WTC11 (cell line): Measurements from ENCODE around the gene APH1B. TPM values are rescaled to one million over a fixed set of nuclear protein-coding genes. Genes with fewer than 3 reads are reported as not detected.

Experiments used
- ATAC-seq: fragments of 200-7000 bp; cut with Tn5 transposase; 2 replicates; pipeline ENCODE4 v1.10.0; 2021; ENCODE audit warnings: mild to moderate bottlenecking, moderate library complexity
- CTCF ChIA-PET: fragments of 300-600 bp; sonication (Branson Sonifier 250); formaldehyde crosslinking; loops from one replicate; lab custom pipeline; 2021; ENCODE audit warnings: antibody characterized with exemption; lab: Charles Lee
- POLR2A ChIA-PET: fragments of 350-600 bp; sonication (Branson Sonifier 250); formaldehyde crosslinking; loops from one replicate; lab custom pipeline; 2021; ENCODE audit warnings: antibody characterized with exemption; lab: Charles Lee
- DNase-seq: peaks from one replicate; pipeline ENCODE4 v3.0.0; 2021; ENCODE audit warnings: low spot score
- H3K27ac Mint-ChIP-seq: 2 replicates; pipeline ENCODE4 v1.8.0; 2021; ENCODE audit warnings: mixed read lengths
- H3K27me3 Mint-ChIP-seq: 2 replicates; pipeline ENCODE4 v1.8.0; 2021; ENCODE audit warnings: low read depth, mild to moderate bottlenecking, moderate library complexity, mixed read lengths
- H3K36me3 Mint-ChIP-seq: 2 replicates; pipeline ENCODE4 v1.8.0; 2021; ENCODE audit warnings: mixed read lengths
- H3K4me1 Mint-ChIP-seq: 2 replicates; pipeline ENCODE4 v1.8.0; 2022; ENCODE audit warnings: mixed read lengths
- H3K4me3 Mint-ChIP-seq: 2 replicates; pipeline ENCODE4 v1.8.0; 2021; ENCODE audit warnings: mild to moderate bottlenecking, moderate library complexity, mixed read lengths
- H3K9me3 Mint-ChIP-seq: 2 replicates; pipeline ENCODE4 v1.8.0; 2021; ENCODE audit warnings: mixed read lengths
- ELF4 ChIP-seq: sonication (generic); formaldehyde crosslinking; IDR thresholded peaks from 2 replicates; pipeline ENCODE4 v1.8.1; 2022; ENCODE audit warnings: low read depth, mild to moderate bottlenecking, moderate library complexity, missing genetic modification reagents
- FOXK1 ChIP-seq: sonication (generic); formaldehyde crosslinking; IDR thresholded peaks from 2 replicates; pipeline ENCODE4 v1.8.0; 2022; ENCODE audit warnings: mild to moderate bottlenecking, moderate library complexity, missing genetic modification reagents
- FOXP1 ChIP-seq: sonication (generic); formaldehyde crosslinking; IDR thresholded peaks from 2 replicates; pipeline ENCODE4 v1.8.0; 2022; ENCODE audit warnings: missing genetic modification reagents, mild to moderate bottlenecking, moderate library complexity, borderline replicate concordance
- GTF2I ChIP-seq: fragments of 250-450 bp; sonication (Bioruptor Pico); conservative IDR thresholded peaks from 2 replicates; pipeline ENCODE4 v1.4.0; 2021; ENCODE audit warnings: mild to moderate bottlenecking
- JUN ChIP-seq: sonication (generic); formaldehyde crosslinking; IDR thresholded peaks from 2 replicates; pipeline ENCODE4 v1.8.0; 2023; ENCODE audit warnings: mild to moderate bottlenecking, missing genetic modification reagents
- OVOL2 ChIP-seq: fragments of 250-450 bp; sonication (Bioruptor Pico); IDR thresholded peaks from 2 replicates; pipeline ENCODE4 v1.9.0; 2021; ENCODE audit warnings: mild to moderate bottlenecking, borderline replicate concordance
- total RNA-seq: library from RNA; stranded (reverse); gene quantifications from 3 replicates; pipeline ENCODE4 v1.2.3, GENCODE V29; 2021
- TF ChIP-seq, protein P1 (sequence below): sonication (generic); formaldehyde crosslinking; IDR thresholded peaks from 2 replicates; pipeline ENCODE4 v1.8.0; 2023; ENCODE audit warnings: mild to moderate bottlenecking, missing genetic modification reagents
- TF ChIP-seq, protein P2 (sequence below): sonication (generic); formaldehyde crosslinking; IDR thresholded peaks from 2 replicates; pipeline ENCODE4 v1.8.1; 2023; ENCODE audit warnings: mild to moderate bottlenecking, missing genetic modification reagents
- TF ChIP-seq, protein P3 (sequence below): sonication (generic); formaldehyde crosslinking; IDR thresholded peaks from 2 replicates; pipeline ENCODE4 v1.8.1; 2023; ENCODE audit warnings: mild to moderate bottlenecking, missing genetic modification reagents, moderate library complexity
- TF ChIP-seq, protein P4 (sequence below): sonication (generic); formaldehyde crosslinking; conservative IDR thresholded peaks from 2 replicates; pipeline ENCODE4 v1.8.1; 2023; ENCODE audit warnings: mild to moderate bottlenecking, low read depth, missing genetic modification reagents, moderate library complexity
- TF ChIP-seq, protein P5 (sequence below): sonication (generic); formaldehyde crosslinking; IDR thresholded peaks from 2 replicates; pipeline ENCODE4 v1.8.0; 2022; ENCODE audit warnings: missing genetic modification reagents
- TF ChIP-seq, protein P6 (sequence below): fragments of 250-450 bp; sonication (Bioruptor Pico); IDR thresholded peaks from 2 replicates; pipeline ENCODE4 v1.9.0; 2021; ENCODE audit warnings: mild to moderate bottlenecking, borderline replicate concordance

The APH1B gene
- total RNA-seq, 1 experiment from 2014 or later, result 25.0 TPM

DNA sequence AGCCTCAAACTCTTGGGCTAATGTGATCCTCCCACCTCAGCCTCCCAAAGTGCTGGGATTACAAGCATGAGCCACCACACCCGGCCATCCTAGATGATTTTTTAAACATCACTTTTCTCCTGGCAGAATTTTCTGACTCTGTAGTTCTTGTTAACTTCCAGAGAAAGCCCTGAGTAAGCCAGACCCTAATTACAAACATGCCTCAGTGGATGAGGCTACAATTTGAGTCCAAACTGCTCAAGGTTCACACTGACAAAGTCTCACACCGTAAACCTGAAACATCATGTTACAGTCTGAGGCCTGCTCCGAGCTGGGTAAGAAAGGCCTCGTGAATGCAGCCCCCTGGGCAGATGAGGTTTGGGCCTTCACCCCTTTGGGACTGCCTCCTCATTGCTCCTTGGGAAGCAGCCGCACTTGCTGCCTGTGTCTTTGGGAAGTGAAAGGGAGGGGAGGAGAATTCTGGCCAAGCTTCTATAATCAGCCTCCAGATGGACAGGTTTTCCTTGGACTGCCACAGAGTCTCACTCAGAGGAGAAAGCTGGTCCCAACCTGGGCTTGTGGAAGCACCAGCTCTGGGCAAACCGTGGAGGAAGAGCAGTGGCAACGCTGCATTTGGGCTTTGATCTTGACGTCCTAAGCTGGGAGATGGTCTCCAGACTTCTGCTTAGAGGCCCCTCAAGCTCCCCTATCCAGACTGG is 58.3 kb downstream of the APH1B start:
- Mint-ChIP-seq H3K27me3 (no peaks in the 10 kb centered on the region), H3K36me3 (no peaks in the 10 kb centered on the region), H3K4me1 (peaks cover 28% of the 10 kb centered on the region), H3K9me3 (no peaks in the 10 kb centered on the region), H3K27ac (no peak overlapping the region), H3K4me3 (no peak overlapping the region)
- DNase-seq, result no peak
- ChIA-PET CTCF (no interaction called here), POLR2A (interaction anchor here (0.6 to 0.7 kb wide), 2 partner anchors 90 to 1243 kb away, joined by 3 read pairs; no protein-coding TSS in a partner anchor)
- TF ChIP-seq, protein P1, sequence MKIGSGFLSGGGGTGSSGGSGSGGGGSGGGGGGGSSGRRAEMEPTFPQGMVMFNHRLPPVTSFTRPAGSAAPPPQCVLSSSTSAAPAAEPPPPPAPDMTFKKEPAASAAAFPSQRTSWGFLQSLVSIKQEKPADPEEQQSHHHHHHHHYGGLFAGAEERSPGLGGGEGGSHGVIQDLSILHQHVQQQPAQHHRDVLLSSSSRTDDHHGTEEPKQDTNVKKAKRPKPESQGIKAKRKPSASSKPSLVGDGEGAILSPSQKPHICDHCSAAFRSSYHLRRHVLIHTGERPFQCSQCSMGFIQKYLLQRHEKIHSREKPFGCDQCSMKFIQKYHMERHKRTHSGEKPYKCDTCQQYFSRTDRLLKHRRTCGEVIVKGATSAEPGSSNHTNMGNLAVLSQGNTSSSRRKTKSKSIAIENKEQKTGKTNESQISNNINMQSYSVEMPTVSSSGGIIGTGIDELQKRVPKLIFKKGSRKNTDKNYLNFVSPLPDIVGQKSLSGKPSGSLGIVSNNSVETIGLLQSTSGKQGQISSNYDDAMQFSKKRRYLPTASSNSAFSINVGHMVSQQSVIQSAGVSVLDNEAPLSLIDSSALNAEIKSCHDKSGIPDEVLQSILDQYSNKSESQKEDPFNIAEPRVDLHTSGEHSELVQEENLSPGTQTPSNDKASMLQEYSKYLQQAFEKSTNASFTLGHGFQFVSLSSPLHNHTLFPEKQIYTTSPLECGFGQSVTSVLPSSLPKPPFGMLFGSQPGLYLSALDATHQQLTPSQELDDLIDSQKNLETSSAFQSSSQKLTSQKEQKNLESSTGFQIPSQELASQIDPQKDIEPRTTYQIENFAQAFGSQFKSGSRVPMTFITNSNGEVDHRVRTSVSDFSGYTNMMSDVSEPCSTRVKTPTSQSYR (CRISPR knock-in tag), result no peak
- TF ChIP-seq GTF2I (no peak), OVOL2 (CRISPR knock-in tag) (no peak), ELF4 (CRISPR knock-in tag) (no peak), FOXK1 (CRISPR knock-in tag) (no peak), FOXP1 (CRISPR knock-in tag) (no peak), JUN (no peak)
- TF ChIP-seq, protein P2, sequence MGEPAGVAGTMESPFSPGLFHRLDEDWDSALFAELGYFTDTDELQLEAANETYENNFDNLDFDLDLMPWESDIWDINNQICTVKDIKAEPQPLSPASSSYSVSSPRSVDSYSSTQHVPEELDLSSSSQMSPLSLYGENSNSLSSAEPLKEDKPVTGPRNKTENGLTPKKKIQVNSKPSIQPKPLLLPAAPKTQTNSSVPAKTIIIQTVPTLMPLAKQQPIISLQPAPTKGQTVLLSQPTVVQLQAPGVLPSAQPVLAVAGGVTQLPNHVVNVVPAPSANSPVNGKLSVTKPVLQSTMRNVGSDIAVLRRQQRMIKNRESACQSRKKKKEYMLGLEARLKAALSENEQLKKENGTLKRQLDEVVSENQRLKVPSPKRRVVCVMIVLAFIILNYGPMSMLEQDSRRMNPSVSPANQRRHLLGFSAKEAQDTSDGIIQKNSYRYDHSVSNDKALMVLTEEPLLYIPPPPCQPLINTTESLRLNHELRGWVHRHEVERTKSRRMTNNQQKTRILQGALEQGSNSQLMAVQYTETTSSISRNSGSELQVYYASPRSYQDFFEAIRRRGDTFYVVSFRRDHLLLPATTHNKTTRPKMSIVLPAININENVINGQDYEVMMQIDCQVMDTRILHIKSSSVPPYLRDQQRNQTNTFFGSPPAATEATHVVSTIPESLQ, result no peak
- TF ChIP-seq, protein P3, sequence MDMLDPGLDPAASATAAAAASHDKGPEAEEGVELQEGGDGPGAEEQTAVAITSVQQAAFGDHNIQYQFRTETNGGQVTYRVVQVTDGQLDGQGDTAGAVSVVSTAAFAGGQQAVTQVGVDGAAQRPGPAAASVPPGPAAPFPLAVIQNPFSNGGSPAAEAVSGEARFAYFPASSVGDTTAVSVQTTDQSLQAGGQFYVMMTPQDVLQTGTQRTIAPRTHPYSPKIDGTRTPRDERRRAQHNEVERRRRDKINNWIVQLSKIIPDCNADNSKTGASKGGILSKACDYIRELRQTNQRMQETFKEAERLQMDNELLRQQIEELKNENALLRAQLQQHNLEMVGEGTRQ (CRISPR knock-in tag), result no peak
- TF ChIP-seq, protein P4, sequence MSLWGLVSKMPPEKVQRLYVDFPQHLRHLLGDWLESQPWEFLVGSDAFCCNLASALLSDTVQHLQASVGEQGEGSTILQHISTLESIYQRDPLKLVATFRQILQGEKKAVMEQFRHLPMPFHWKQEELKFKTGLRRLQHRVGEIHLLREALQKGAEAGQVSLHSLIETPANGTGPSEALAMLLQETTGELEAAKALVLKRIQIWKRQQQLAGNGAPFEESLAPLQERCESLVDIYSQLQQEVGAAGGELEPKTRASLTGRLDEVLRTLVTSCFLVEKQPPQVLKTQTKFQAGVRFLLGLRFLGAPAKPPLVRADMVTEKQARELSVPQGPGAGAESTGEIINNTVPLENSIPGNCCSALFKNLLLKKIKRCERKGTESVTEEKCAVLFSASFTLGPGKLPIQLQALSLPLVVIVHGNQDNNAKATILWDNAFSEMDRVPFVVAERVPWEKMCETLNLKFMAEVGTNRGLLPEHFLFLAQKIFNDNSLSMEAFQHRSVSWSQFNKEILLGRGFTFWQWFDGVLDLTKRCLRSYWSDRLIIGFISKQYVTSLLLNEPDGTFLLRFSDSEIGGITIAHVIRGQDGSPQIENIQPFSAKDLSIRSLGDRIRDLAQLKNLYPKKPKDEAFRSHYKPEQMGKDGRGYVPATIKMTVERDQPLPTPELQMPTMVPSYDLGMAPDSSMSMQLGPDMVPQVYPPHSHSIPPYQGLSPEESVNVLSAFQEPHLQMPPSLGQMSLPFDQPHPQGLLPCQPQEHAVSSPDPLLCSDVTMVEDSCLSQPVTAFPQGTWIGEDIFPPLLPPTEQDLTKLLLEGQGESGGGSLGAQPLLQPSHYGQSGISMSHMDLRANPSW (CRISPR knock-in tag), result no peak
- TF ChIP-seq, protein P5, sequence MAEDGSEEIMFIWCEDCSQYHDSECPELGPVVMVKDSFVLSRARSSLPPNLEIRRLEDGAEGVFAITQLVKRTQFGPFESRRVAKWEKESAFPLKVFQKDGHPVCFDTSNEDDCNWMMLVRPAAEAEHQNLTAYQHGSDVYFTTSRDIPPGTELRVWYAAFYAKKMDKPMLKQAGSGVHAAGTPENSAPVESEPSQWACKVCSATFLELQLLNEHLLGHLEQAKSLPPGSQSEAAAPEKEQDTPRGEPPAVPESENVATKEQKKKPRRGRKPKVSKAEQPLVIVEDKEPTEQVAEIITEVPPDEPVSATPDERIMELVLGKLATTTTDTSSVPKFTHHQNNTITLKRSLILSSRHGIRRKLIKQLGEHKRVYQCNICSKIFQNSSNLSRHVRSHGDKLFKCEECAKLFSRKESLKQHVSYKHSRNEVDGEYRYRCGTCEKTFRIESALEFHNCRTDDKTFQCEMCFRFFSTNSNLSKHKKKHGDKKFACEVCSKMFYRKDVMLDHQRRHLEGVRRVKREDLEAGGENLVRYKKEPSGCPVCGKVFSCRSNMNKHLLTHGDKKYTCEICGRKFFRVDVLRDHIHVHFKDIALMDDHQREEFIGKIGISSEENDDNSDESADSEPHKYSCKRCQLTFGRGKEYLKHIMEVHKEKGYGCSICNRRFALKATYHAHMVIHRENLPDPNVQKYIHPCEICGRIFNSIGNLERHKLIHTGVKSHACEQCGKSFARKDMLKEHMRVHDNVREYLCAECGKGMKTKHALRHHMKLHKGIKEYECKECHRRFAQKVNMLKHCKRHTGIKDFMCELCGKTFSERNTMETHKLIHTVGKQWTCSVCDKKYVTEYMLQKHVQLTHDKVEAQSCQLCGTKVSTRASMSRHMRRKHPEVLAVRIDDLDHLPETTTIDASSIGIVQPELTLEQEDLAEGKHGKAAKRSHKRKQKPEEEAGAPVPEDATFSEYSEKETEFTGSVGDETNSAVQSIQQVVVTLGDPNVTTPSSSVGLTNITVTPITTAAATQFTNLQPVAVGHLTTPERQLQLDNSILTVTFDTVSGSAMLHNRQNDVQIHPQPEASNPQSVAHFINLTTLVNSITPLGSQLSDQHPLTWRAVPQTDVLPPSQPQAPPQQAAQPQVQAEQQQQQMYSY (CRISPR knock-in tag), result no peak
- TF ChIP-seq, protein P6, sequence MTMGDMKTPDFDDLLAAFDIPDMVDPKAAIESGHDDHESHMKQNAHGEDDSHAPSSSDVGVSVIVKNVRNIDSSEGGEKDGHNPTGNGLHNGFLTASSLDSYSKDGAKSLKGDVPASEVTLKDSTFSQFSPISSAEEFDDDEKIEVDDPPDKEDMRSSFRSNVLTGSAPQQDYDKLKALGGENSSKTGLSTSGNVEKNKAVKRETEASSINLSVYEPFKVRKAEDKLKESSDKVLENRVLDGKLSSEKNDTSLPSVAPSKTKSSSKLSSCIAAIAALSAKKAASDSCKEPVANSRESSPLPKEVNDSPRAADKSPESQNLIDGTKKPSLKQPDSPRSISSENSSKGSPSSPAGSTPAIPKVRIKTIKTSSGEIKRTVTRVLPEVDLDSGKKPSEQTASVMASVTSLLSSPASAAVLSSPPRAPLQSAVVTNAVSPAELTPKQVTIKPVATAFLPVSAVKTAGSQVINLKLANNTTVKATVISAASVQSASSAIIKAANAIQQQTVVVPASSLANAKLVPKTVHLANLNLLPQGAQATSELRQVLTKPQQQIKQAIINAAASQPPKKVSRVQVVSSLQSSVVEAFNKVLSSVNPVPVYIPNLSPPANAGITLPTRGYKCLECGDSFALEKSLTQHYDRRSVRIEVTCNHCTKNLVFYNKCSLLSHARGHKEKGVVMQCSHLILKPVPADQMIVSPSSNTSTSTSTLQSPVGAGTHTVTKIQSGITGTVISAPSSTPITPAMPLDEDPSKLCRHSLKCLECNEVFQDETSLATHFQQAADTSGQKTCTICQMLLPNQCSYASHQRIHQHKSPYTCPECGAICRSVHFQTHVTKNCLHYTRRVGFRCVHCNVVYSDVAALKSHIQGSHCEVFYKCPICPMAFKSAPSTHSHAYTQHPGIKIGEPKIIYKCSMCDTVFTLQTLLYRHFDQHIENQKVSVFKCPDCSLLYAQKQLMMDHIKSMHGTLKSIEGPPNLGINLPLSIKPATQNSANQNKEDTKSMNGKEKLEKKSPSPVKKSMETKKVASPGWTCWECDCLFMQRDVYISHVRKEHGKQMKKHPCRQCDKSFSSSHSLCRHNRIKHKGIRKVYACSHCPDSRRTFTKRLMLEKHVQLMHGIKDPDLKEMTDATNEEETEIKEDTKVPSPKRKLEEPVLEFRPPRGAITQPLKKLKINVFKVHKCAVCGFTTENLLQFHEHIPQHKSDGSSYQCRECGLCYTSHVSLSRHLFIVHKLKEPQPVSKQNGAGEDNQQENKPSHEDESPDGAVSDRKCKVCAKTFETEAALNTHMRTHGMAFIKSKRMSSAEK (CRISPR knock-in tag), result no peak
- ATAC-seq, result no peak
